ENCODE results near the gene MED12L. TPM values are rescaled to one million over a fixed set of nuclear protein-coding genes. Genes with fewer than 3 reads are reported as not detected.

MED12L gene
- total and polyA plus RNA-seq, 12 donors = 0.03 to 4.5 (median 0.71) TPM

DNA sequence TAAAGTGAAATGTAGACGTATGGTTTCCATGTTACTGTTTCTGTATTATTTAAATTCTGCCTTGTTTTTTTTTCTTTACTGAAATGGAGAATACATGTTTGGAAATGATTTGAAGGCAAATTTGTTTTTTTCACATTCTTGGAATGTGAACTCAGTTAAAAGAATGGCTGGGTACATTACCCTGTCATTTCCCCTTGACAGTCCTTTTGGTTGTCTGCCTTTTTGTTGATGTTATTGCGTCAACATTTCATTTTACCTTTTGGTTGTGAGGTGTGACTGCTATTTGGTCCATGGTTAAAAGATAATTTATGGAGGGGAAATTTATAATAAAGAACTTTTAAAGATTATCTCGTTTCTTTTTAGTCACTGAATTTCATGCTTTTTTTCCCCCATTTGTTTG, 120.7 kb downstream of the MED12L start:
- Histone ChIP-seq H3K9me3 (no peaks in the 10 kb centered on the region), H3K4me3 (no peak overlapping the region), H3K36me3 (no peaks in the 10 kb centered on the region), H3K27ac (no peak overlapping the region), H3K27me3 (no peaks in the 10 kb centered on the region), H3K4me1 (peaks cover 0 to 20% (median 0%) of the 10 kb centered on the region in 9 donors)
- WGBS, 2 donors = 88 to 89% methylated on average over 3 of the region's 3 CpGs
- ATAC-seq (no peak), DNase-seq (no peak)
- TF ChIP-seq, protein P1, sequence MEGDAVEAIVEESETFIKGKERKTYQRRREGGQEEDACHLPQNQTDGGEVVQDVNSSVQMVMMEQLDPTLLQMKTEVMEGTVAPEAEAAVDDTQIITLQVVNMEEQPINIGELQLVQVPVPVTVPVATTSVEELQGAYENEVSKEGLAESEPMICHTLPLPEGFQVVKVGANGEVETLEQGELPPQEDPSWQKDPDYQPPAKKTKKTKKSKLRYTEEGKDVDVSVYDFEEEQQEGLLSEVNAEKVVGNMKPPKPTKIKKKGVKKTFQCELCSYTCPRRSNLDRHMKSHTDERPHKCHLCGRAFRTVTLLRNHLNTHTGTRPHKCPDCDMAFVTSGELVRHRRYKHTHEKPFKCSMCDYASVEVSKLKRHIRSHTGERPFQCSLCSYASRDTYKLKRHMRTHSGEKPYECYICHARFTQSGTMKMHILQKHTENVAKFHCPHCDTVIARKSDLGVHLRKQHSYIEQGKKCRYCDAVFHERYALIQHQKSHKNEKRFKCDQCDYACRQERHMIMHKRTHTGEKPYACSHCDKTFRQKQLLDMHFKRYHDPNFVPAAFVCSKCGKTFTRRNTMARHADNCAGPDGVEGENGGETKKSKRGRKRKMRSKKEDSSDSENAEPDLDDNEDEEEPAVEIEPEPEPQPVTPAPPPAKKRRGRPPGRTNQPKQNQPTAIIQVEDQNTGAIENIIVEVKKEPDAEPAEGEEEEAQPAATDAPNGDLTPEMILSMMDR (IDR thresholded peaks at IDR 0.05) = no peak
- intact Hi-C loops (cut with DNase I) = no loop called here

- H3K27ac ChIP-seq = no peak overlapping the region
- TF ChIP-seq, protein P1 (IDR thresholded peaks at IDR 0.05) = no peak
- no peak for DNase-seq
- H3K4me3 ChIP-seq = no peak overlapping the region
- no peaks in the 10 kb centered on the region for H3K27me3 ChIP-seq
- 86 to 96% methylated on average over 3 of the region's 3 CpGs for WGBS, 2 donors
- no peak for ATAC-seq
- H3K9me3 ChIP-seq = no peaks in the 10 kb centered on the region
- intact Hi-C loops (cut with DNase I) = no loop called here
- peaks cover 0 to 14% (median 0%) of the 10 kb centered on the region in 9 donors for H3K4me1 ChIP-seq
- no peaks in the 10 kb centered on the region for H3K36me3 ChIP-seq
Observed at GRCh38 chr3:151209654-151210053, 124.2 kb downstream of the MED12L start.

DNA sequence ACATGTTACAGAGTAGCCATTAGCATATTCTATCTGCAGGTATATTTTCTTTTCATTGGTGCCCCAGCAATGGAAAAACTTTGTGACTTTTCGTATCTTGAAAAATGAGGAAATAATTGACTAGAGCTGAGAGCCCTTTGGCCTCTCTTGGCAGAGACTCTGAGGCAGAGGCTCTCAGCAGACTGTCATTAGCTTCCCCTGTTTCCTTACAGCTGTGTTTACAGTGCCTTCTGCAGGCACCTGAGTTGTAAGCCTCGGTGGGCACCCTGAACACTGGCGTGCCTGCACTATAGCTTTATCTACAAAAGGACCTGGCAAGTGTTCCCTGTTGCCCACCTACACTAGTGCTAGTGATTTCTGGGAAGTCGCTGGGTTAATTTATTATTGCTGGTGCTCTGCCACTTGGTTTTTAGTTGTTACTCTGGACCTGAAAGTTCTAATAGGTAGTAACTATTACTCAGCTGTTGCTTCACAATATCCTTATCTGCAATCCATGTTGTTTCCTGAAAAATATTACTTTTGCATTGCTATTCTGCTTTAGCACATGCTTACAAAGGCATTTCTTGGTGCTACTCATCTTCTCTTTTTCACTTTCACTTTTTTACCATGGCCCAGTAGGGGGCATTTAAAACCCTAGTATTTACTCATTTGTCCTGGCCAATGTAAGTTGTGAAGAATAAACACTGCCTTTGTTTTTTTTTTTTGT, 125.4 kb downstream of the MED12L start:
- Histone ChIP-seq H3K4me1 (peaks cover 0 to 10% (median 0%) of the 10 kb centered on the region in 9 donors), H3K27me3 (no peaks in the 10 kb centered on the region), H3K36me3 (no peaks in the 10 kb centered on the region), H3K27ac (peak overlapping the region in 1 of 10 donors; percentile 54), H3K4me3 (no peak overlapping the region), H3K9me3 (no peaks in the 10 kb centered on the region)
- DNase-seq (no peak), ATAC-seq (peak in 6 of 8 donors; percentile 33 to 55 (median 45))
- intact Hi-C loops (cut with DNase I) = no loop called here
- WGBS, 2 donors = 54 to 62% methylated on average over 4 of the region's 4 CpGs
- TF ChIP-seq, protein P1 (IDR thresholded peaks at IDR 0.05) = peak in 1 of 9 donors; percentile 17

- Histone ChIP-seq H3K4me1 (peaks cover 0 to 27% (median 16%) of the 10 kb centered on the region in 9 donors), H3K27ac (no peak overlapping the region), H3K4me3 (no peak overlapping the region), H3K9me3 (no peaks in the 10 kb centered on the region), H3K27me3 (no peaks in the 10 kb centered on the region), H3K36me3 (no peaks in the 10 kb centered on the region)
- 76 to 77% methylated on average over 4 of the region's 4 CpGs for WGBS, 2 donors
- intact Hi-C loops (cut with DNase I) = no loop called here
- no peak for DNase-seq
- no peak for ATAC-seq
- TF ChIP-seq, protein P1 (IDR thresholded peaks at IDR 0.05) = no peak
Observed at GRCh38 chr3:151213151-151213550, 127.7 kb downstream of the MED12L start.

Data from heart right ventricle (tissue), 16 donors.